Activated CD8-positive, alpha-beta memory T cell treated with anti-CD3 and anti-CD28 coated beads, Interleukin-2, amount 10 ng/mL, durations not matched to agents 7 days and 5 days (primary cell): ENCODE results near the gene THBS3. TPM values are rescaled to one million over a fixed set of nuclear protein-coding genes. Genes with fewer than 3 reads are reported as not detected.
"Not testable (repeated sequence)": the region's sequence is repeated elsewhere in the genome, so short reads cannot be mapped to it uniquely, and the experiment has no call there.

Experiments
- ATAC-seq: fragments of 150-1000 bp; cut with Tn5 transposase; one replicate; pipeline ENCODE4 v1.10.0; 2021; ENCODE audit warnings: moderate library complexity
- CTCF ChIA-PET: fragments of 350-600 bp; sonication (Branson Sonifier 250); formaldehyde crosslinking; loops from one replicate; lab custom pipeline; 2021; ENCODE audit warnings: antibody characterized with exemption; lab: Charles Lee
- DNase-seq: peaks from one replicate; pipeline ENCODE4 v3.0.0-alpha.2; 2020
- H3K27ac Mint-ChIP-seq: one replicate; pipeline ENCODE4 v1.8.0; 2021; ENCODE audit warnings: mild to moderate bottlenecking, mixed read lengths
- H3K27me3 Mint-ChIP-seq: one replicate; pipeline ENCODE4 v1.8.0; 2021; ENCODE audit warnings: mixed read lengths
- H3K36me3 Mint-ChIP-seq: one replicate; pipeline ENCODE4 v1.8.0; 2021; ENCODE audit warnings: mild to moderate bottlenecking, mixed read lengths
- H3K4me1 Mint-ChIP-seq: one replicate; pipeline ENCODE4 v1.8.0; 2021; ENCODE audit warnings: mixed read lengths
- H3K4me3 Mint-ChIP-seq: one replicate; pipeline ENCODE4 v1.8.0; 2021; ENCODE audit warnings: mild to moderate bottlenecking, moderate library complexity, mixed read lengths
- H3K9me3 Mint-ChIP-seq: one replicate; pipeline ENCODE4 v1.8.0; 2022; ENCODE audit warnings: low read depth, mixed read lengths
- total RNA-seq, 2 experiments: library from RNA; stranded (reverse); gene quantifications; one replicate each; pipeline ENCODE4 v1.2.3, GENCODE V29; 2021

Gene THBS3
- total RNA-seq, 2 experiments from 2014 or later, result 14.3 to 23.5 TPM

- H3K27ac Mint-ChIP-seq, result no peak overlapping the region
Measured at GRCh38 chr1:155247667-155248553, 40.2 kb upstream of the THBS3 start.

GRCh38 chr1:155246796-155247195 lies 39.1 kb upstream of the THBS3 start:
- H3K27ac Mint-ChIP-seq, DNase-seq: not testable (repeated sequence)
- H3K4me1 Mint-ChIP-seq, result peaks cover 41% of the 10 kb centered on the region

More at GRCh38 chr1:155247667-155248553, 40.2 kb upstream of the THBS3 start:
- no peak overlapping the region for H3K4me3 Mint-ChIP-seq
- ATAC-seq (no peak), DNase-seq (no peak)
- peaks cover 34% of the 10 kb centered on the region for H3K4me1 Mint-ChIP-seq
- CTCF ChIA-PET, result interaction anchor here (0.6 to 6.5 kb wide), 4 partner anchors 12 to 75 kb away, joined by 3 to 97 read pairs (median 22); partner anchors contain the start of genes FDPS and SCAMP3
- H3K27me3 Mint-ChIP-seq, result peaks cover 3% of the 10 kb centered on the region
- H3K36me3 Mint-ChIP-seq, result peaks cover 7% of the 10 kb centered on the region
- no peaks in the 10 kb centered on the region for H3K9me3 Mint-ChIP-seq

GRCh38 chr1:155245163-155245524 lies 37.4 kb upstream of the THBS3 start:
- H3K27me3 Mint-ChIP-seq, result peaks cover 3% of the 10 kb centered on the region
- H3K9me3 Mint-ChIP-seq, result no peaks in the 10 kb centered on the region
- ATAC-seq, result no peak
- H3K4me3 Mint-ChIP-seq, result peak overlapping the region; percentile 74
- H3K4me1 Mint-ChIP-seq, result peaks cover 49% of the 10 kb centered on the region
- no peak for DNase-seq
- peak overlapping the region; percentile 98 for H3K27ac Mint-ChIP-seq
- CTCF ChIA-PET, result interaction anchor here (0.5 to 6.5 kb wide), 9 partner anchors 8 to 284 kb away, joined by 3 to 40 read pairs (median 4); partner anchors contain the start of gene SCAMP3
- H3K36me3 Mint-ChIP-seq, result peaks cover 9% of the 10 kb centered on the region

More at GRCh38 chr1:155246796-155247195, 39.1 kb upstream of the THBS3 start:
- ATAC-seq, H3K27me3 Mint-ChIP-seq, H3K36me3 Mint-ChIP-seq, H3K4me3 Mint-ChIP-seq, H3K9me3 Mint-ChIP-seq: not testable (repeated sequence)
- CTCF ChIA-PET, result interaction anchor here (1.2 to 6.5 kb wide), 3 partner anchors 13 to 76 kb away, joined by 3 to 97 read pairs (median 40); partner anchors contain the start of genes FDPS and SCAMP3

GRCh38 chr1:155244368-155245162 lies 36.9 kb upstream of the THBS3 start:
- ATAC-seq, result peak; percentile 97
- Mint-ChIP-seq H3K9me3 (no peaks in the 10 kb centered on the region), H3K27me3 (peaks cover 3% of the 10 kb centered on the region), H3K27ac (peak overlapping the region; percentile 98), H3K36me3 (peaks cover 9% of the 10 kb centered on the region), H3K4me1 (peaks cover 51% of the 10 kb centered on the region), H3K4me3 (peak overlapping the region; percentile 74)
- CTCF ChIA-PET, result interaction anchor here (0.5 to 6.5 kb wide), 15 partner anchors 8 to 283 kb away, joined by 3 to 41 read pairs (median 4); partner anchors contain the start of genes KRTCAP2, MTX1, SCAMP3 and THBS3
- peak; percentile 100 for DNase-seq

GRCh38 chr1:155242805-155243358 lies 35.2 kb upstream of the THBS3 start:
- no peaks in the 10 kb centered on the region for H3K9me3 Mint-ChIP-seq
- peaks cover 3% of the 10 kb centered on the region for H3K27me3 Mint-ChIP-seq
- H3K27ac Mint-ChIP-seq, result peak overlapping the region; percentile 98
- CTCF ChIA-PET, result interaction anchor here (1.8 to 6.5 kb wide), 6 partner anchors 8 to 80 kb away, joined by 7 to 41 read pairs (median 16); partner anchors contain the start of genes KRTCAP2, MTX1 and THBS3
- peak overlapping the region; percentile 74 for H3K4me3 Mint-ChIP-seq
- ATAC-seq, result no peak
- H3K4me1 Mint-ChIP-seq, result peaks cover 52% of the 10 kb centered on the region
- no peak for DNase-seq
- peaks cover 11% of the 10 kb centered on the region for H3K36me3 Mint-ChIP-seq

GRCh38 chr1:155241841-155242264 lies 34.2 kb upstream of the THBS3 start:
- Mint-ChIP-seq H3K27me3 (peaks cover 3% of the 10 kb centered on the region), H3K4me3 (peak overlapping the region; percentile 46), H3K9me3 (no peaks in the 10 kb centered on the region), H3K4me1 (peaks cover 52% of the 10 kb centered on the region), H3K27ac (peak overlapping the region; percentile 86), H3K36me3 (peaks cover 14% of the 10 kb centered on the region)
- DNase-seq, result no peak
- CTCF ChIA-PET, result interaction anchor here (0.6 to 6.5 kb wide), 9 partner anchors 9 to 1585 kb away, joined by 3 to 41 read pairs (median 5); partner anchors contain the start of genes KRTCAP2, MTX1, SCAMP3 and THBS3
- no peak for ATAC-seq

GRCh38 chr1:155241069-155241679 lies 33.5 kb upstream of the THBS3 start:
- Mint-ChIP-seq H3K27ac (peak overlapping the region; percentile 86), H3K36me3 (peaks cover 16% of the 10 kb centered on the region), H3K4me1 (peaks cover 52% of the 10 kb centered on the region), H3K27me3 (peaks cover 3% of the 10 kb centered on the region), H3K9me3 (no peaks in the 10 kb centered on the region), H3K4me3 (peak overlapping the region; percentile 84)
- DNase-seq (peak; percentile 87), ATAC-seq (peak; percentile 32)
- CTCF ChIA-PET, result interaction anchor here (0.6 to 5.4 kb wide), 9 partner anchors 9 to 1584 kb away, joined by 3 to 41 read pairs (median 4); partner anchors contain the start of genes KRTCAP2, MTX1, SCAMP3 and THBS3

- no peak overlapping the region for H3K4me3 Mint-ChIP-seq
- H3K4me1 Mint-ChIP-seq, result peaks cover 28% of the 10 kb centered on the region
- peaks cover 19% of the 10 kb centered on the region for H3K36me3 Mint-ChIP-seq
- H3K9me3 Mint-ChIP-seq, result no peaks in the 10 kb centered on the region
- H3K27me3 Mint-ChIP-seq, result no peaks in the 10 kb centered on the region
- no peak for ATAC-seq
- CTCF ChIA-PET, result interaction anchor here (1.0 to 1.1 kb wide), 3 partner anchors 8 to 15 kb away, joined by 3 to 6 read pairs (median 4); no protein-coding TSS in a partner anchor
- DNase-seq, result no peak
- H3K27ac Mint-ChIP-seq, result no peak overlapping the region
Measured at GRCh38 chr1:155236451-155236850, 28.8 kb upstream of the THBS3 start.

GRCh38 chr1:155235375-155235774 lies 27.7 kb upstream of the THBS3 start:
- Mint-ChIP-seq H3K36me3 (peaks cover 17% of the 10 kb centered on the region), H3K27ac (peak overlapping the region; percentile 70), H3K4me1 (peaks cover 18% of the 10 kb centered on the region)
- not testable (repeated sequence) for DNase-seq, H3K4me3 Mint-ChIP-seq, H3K9me3 Mint-ChIP-seq, H3K27me3 Mint-ChIP-seq, ATAC-seq
- CTCF ChIA-PET, result interaction anchor here (1.0 kb wide), 1 partner anchor 8 kb away, joined by 4 read pairs; no protein-coding TSS in a partner anchor

GRCh38 chr1:155233502-155233901 lies 25.8 kb upstream of the THBS3 start:
- H3K27ac Mint-ChIP-seq, H3K27me3 Mint-ChIP-seq, CTCF ChIA-PET, H3K4me3 Mint-ChIP-seq, DNase-seq, H3K9me3 Mint-ChIP-seq, ATAC-seq: not testable (repeated sequence)
- Mint-ChIP-seq H3K4me1 (peaks cover 12% of the 10 kb centered on the region), H3K36me3 (peaks cover 17% of the 10 kb centered on the region)

- not testable (repeated sequence) for H3K4me3 Mint-ChIP-seq, ATAC-seq, DNase-seq, H3K27ac Mint-ChIP-seq, H3K27me3 Mint-ChIP-seq, H3K9me3 Mint-ChIP-seq
- Mint-ChIP-seq H3K36me3 (peaks cover 15% of the 10 kb centered on the region), H3K4me1 (peaks cover 22% of the 10 kb centered on the region)
- CTCF ChIA-PET, result interaction anchor here (1.0 kb wide), 1 partner anchor 19 kb away, joined by 4 read pairs; no protein-coding TSS in a partner anchor
Measured at GRCh38 chr1:155232001-155232978, 24.6 kb upstream of the THBS3 start.
